Mesenchymal stem cell (in vitro differentiated cells and primary cell): ENCODE results near the gene CLCN6.

Source experiments
- DNase-seq: peaks from one replicate; pipeline ENCODE4 v3.0.0-alpha.2; 2013
- H2AFZ ChIP-seq: one replicate; pipeline ENCODE4 v1.6.1; 2013; ENCODE audit warnings: low read depth, mild to moderate bottlenecking, control low read depth, inconsistent platforms, low read length, moderate library complexity
- H2AK5ac ChIP-seq: 2 replicates; pipeline ENCODE4 v1.6.1; 2013; ENCODE audit warnings: low read length, moderate library complexity, mild to moderate bottlenecking, inconsistent platforms; ENCODE audit not compliant: severe bottlenecking
- H2BK120ac ChIP-seq: one replicate; pipeline ENCODE4 v1.6.1; 2013; ENCODE audit warnings: low read depth, mild to moderate bottlenecking, inconsistent platforms, low read length, moderate library complexity
- H2BK12ac ChIP-seq, 2 experiments: one replicate each; pipeline ENCODE4 v1.6.1; 2013; ENCODE audit warnings: inconsistent platforms in 2 of 2, low read length in 2 of 2, mild to moderate bottlenecking in 2 of 2, moderate library complexity in 2 of 2, control low read depth in 1 of 2
- H2BK15ac ChIP-seq: one replicate; pipeline ENCODE4 v1.6.1; 2013; ENCODE audit warnings: mild to moderate bottlenecking, low read depth, inconsistent platforms; ENCODE audit not compliant: poor library complexity, severe bottlenecking
- H2BK5ac ChIP-seq: 2 replicates; pipeline ENCODE4 v1.6.1; 2013; ENCODE audit warnings: low read depth, mild to moderate bottlenecking, low read length, control low read depth, inconsistent platforms; ENCODE audit not compliant: poor library complexity, severe bottlenecking
- H3K14ac ChIP-seq, 2 experiments: one replicate each; pipeline ENCODE4 v1.6.1; 2013; ENCODE audit warnings: inconsistent platforms in 2 of 2, low read length in 2 of 2, control low read depth in 1 of 2, mild to moderate bottlenecking in 1 of 2, moderate library complexity in 1 of 2
- H3K18ac ChIP-seq, 2 experiments: one replicate each; pipeline ENCODE4 v1.6.1; 2013; ENCODE audit warnings: inconsistent platforms in 2 of 2, low read length in 2 of 2, control low read depth in 1 of 2, low read depth in 1 of 2, mild to moderate bottlenecking in 1 of 2
- H3K23ac ChIP-seq, 2 experiments: one replicate each; pipeline ENCODE4 v1.6.1; 2013; ENCODE audit warnings: inconsistent platforms in 2 of 2, low read length in 2 of 2, mild to moderate bottlenecking in 2 of 2, moderate library complexity in 2 of 2, control low read depth in 1 of 2
- H3K27ac ChIP-seq: 2 replicates; pipeline ENCODE4 v1.5.1; 2013; ENCODE audit warnings: mild to moderate bottlenecking, moderate library complexity, low read length, control low read depth, inconsistent platforms; ENCODE audit not compliant: poor library complexity, severe bottlenecking
- H3K27me3 ChIP-seq, 2 experiments: 2 replicates each; pipeline versions ENCODE4 v1.6.1 to v1.7.0; 2013; ENCODE audit warnings: low read length in 2 of 2, mild to moderate bottlenecking in 2 of 2, moderate library complexity in 2 of 2, control low read depth in 1 of 2, inconsistent platforms in 1 of 2; ENCODE audit not compliant: control insufficient read depth in 1 of 2, insufficient read depth in 1 of 2
- H3K36me3 ChIP-seq, 2 experiments: 2 replicates each; pipeline versions ENCODE4 v1.6.1 to v1.7.0; 2013; ENCODE audit warnings: low read length in 2 of 2, control low read depth in 1 of 2, inconsistent platforms in 1 of 2, low read depth in 1 of 2, mild to moderate bottlenecking in 1 of 2; ENCODE audit not compliant: insufficient read depth in 2 of 2, control insufficient read depth in 1 of 2
- H3K4ac ChIP-seq, 2 experiments: one replicate each; pipeline ENCODE4 v1.6.1; 2013; ENCODE audit warnings: inconsistent platforms in 2 of 2, low read length in 2 of 2, mild to moderate bottlenecking in 2 of 2, moderate library complexity in 2 of 2, control low read depth in 1 of 2, low read depth in 1 of 2
- H3K4me1 ChIP-seq: 2 replicates; pipeline ENCODE4 v1.6.1; 2013; ENCODE audit warnings: low read depth, low read length, control low read depth; ENCODE audit not compliant: control insufficient read depth, insufficient read depth
- H3K4me2 ChIP-seq: 2 replicates; pipeline ENCODE4 v1.6.1; 2013; ENCODE audit warnings: low read length, mild to moderate bottlenecking, inconsistent platforms; ENCODE audit not compliant: poor library complexity, severe bottlenecking
- H3K4me3 ChIP-seq, 2 experiments: 2 replicates each; pipeline versions ENCODE4 v1.5.1 to v1.7.0; 2013; ENCODE audit warnings: low read length in 2 of 2, mild to moderate bottlenecking in 2 of 2, control low read depth in 1 of 2, low read depth in 1 of 2; ENCODE audit not compliant: insufficient read depth in 1 of 2
- H3K79me1 ChIP-seq: replicated peaks from 2 replicates; pipeline ENCODE4 v1.6.1; 2013; ENCODE audit warnings: mild to moderate bottlenecking, control low read depth, low read length, inconsistent platforms; ENCODE audit not compliant: poor library complexity, severe bottlenecking
- H3K9ac ChIP-seq: 2 replicates; pipeline ENCODE4 v1.7.0; 2013; ENCODE audit warnings: mild to moderate bottlenecking, low read length, moderate library complexity
- H3K9me3 ChIP-seq: 2 replicates; pipeline ENCODE4 v1.7.0; 2013; ENCODE audit warnings: mild to moderate bottlenecking, low read length; ENCODE audit not compliant: control insufficient read depth
- H4K8ac ChIP-seq: one replicate; pipeline ENCODE4 v1.6.1; 2013; ENCODE audit warnings: inconsistent platforms, mild to moderate bottlenecking, low read length, moderate library complexity
- H4K91ac ChIP-seq: one replicate; pipeline ENCODE4 v1.6.1; 2013; ENCODE audit warnings: mild to moderate bottlenecking, low read length, inconsistent platforms
- WGBS: methylation state at CpG from one replicate; pipeline ENCODE4 v1.1.7; 2013; ENCODE audit warnings: mixed read lengths; 5-methylcytosine and 5-hydroxymethylcytosine counted together

Gene CLCN6

DNA sequence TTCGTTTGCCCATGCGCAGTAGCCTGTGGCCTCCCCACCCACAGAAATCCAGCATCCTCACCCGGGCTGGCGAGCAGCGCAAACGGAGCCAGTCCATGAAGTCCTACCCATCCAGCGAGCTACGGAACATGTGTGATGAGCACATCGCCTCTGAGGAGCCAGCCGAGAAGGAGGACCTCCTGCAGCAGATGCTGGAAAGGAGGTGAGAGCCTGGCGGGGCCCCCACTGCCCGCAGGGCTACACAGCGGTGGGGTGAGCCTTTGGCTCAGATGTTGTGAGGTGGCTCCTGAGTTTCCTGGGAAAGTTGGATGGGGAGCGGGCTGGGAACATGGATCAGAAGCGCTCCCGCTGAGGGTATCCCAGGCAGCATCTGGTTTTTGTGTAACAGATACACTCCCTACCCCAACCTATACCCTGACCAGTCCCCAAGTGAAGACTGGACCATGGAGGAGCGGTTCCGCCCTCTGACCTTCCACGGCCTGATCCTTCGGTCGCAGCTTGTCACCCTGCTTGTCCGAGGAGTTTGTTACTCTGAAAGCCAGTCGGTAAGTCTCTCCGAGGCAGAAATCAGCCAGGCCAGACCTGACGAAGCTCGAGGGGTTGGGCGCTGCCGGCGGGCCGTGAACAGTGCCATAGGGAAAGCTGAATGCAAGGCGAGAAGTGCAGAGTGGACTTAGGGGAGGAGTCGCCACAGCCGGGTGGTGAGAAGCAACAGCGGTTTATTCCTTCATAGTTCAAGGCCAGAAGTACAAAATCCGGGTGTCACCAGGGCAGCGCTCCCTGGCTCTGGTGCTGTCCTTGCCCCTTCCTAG is 31.2 kb downstream of the CLCN6 start:
- Histone ChIP-seq H3K4me1 (peaks cover 8% of the 10 kb centered on the region), H3K9me3 (no peaks in the 10 kb centered on the region), H3K4me3 (no peak overlapping the region), H2BK15ac (no peak overlapping the region), H2BK5ac (no peak overlapping the region), H4K8ac (no peak overlapping the region), H3K36me3 (peaks cover 91 to 100% of the 10 kb centered on the region in 2 experiments), H3K4me2 (no peak overlapping the region), H3K79me1 (peaks cover 21% of the 10 kb centered on the region), H3K23ac (no peak overlapping the region), H3K4ac (no peak overlapping the region), H3K18ac (no peak overlapping the region), H2BK12ac (no peak overlapping the region), H2BK120ac (no peak overlapping the region), H3K27me3 (no peaks in the 10 kb centered on the region), H3K27ac (no peak overlapping the region), H3K9ac (no peak overlapping the region), H4K91ac (no peak overlapping the region), H2AK5ac (no peak overlapping the region), H3K14ac (no peak overlapping the region), H2AFZ (no peak overlapping the region)
- WGBS, result 95% methylated on average over 34 of the region's 36 CpGs
- no peak for DNase-seq

DNA sequence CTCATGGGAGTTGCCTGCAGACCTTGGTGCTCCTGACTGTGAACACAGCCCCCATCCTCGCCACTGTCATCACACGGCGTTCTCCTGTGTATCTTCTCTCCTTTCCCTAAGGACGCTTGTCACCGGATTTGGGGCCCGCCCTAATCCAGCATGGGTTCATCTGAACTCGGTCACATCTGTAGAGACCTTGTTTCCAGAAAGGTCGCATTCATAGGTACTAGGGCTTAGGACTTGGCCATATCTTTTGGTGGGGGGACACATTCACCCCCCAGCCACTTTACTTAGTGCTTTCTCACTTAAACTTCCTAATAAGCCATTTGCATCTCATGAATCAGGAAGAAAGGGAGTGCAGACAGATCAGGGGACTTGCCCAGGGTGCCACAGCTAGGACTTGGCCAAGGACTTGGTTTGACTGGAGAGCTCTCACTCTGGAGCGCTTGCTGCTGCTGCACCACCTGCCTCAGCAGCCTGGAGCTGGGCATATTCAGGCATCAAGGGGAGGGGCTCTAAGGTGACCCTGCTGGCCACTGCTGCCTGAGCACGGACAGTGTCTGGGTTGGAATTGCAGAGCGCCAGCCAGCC is 31.9 kb downstream of the CLCN6 start:
- Histone ChIP-seq H2BK120ac (no peak overlapping the region), H3K4me2 (no peak overlapping the region), H3K18ac (no peak overlapping the region), H2BK12ac (no peak overlapping the region), H3K27ac (no peak overlapping the region), H3K27me3 (no peaks in the 10 kb centered on the region), H4K8ac (no peak overlapping the region), H2AK5ac (no peak overlapping the region), H3K14ac (no peak overlapping the region), H2BK5ac (no peak overlapping the region), H3K79me1 (peaks cover 22% of the 10 kb centered on the region), H3K9me3 (no peaks in the 10 kb centered on the region), H3K4me3 (no peak overlapping the region), H3K4me1 (peaks cover 12% of the 10 kb centered on the region), H3K23ac (no peak overlapping the region), H3K4ac (no peak overlapping the region), H2AFZ (no peak overlapping the region), H3K36me3 (peaks cover 94 to 100% of the 10 kb centered on the region in 2 experiments), H3K9ac (no peak overlapping the region), H4K91ac (no peak overlapping the region), H2BK15ac (no peak overlapping the region)
- no peak for DNase-seq
- WGBS, result 88% methylated on average over 11 of the region's 11 CpGs

GRCh38 chr1:11838349-11839272 is 32.6 kb downstream of the CLCN6 start:
- no peak overlapping the region for H2BK15ac ChIP-seq
- H3K4ac ChIP-seq, result no peak overlapping the region
- no peak overlapping the region for H3K4me2 ChIP-seq
- no peak overlapping the region for H2BK12ac ChIP-seq
- H4K91ac ChIP-seq, result no peak overlapping the region
- H2AK5ac ChIP-seq, result no peak overlapping the region
- H3K36me3 ChIP-seq, result peaks cover 92 to 97% of the 10 kb centered on the region in 2 experiments
- H2AFZ ChIP-seq, result no peak overlapping the region
- peak overlapping the region; percentile 45 for H4K8ac ChIP-seq
- no peaks in the 10 kb centered on the region for H3K27me3 ChIP-seq
- no peak overlapping the region for H3K9ac ChIP-seq
- peaks cover 21% of the 10 kb centered on the region for H3K79me1 ChIP-seq
- H3K4me1 ChIP-seq, result peaks cover 12% of the 10 kb centered on the region
- DNase-seq, result peak; percentile 53
- no peak overlapping the region for H3K18ac ChIP-seq
- H3K9me3 ChIP-seq, result no peaks in the 10 kb centered on the region
- H3K4me3 ChIP-seq, result no peak overlapping the region
- WGBS, result 73% methylated on average over 38 of the region's 40 CpGs
- H3K23ac ChIP-seq, result no peak overlapping the region
- no peak overlapping the region for H2BK120ac ChIP-seq
- no peak overlapping the region for H3K27ac ChIP-seq
- no peak overlapping the region for H2BK5ac ChIP-seq
- no peak overlapping the region for H3K14ac ChIP-seq
